GM20431 (cell line): Measurements from ENCODE around the gene COL5A1.

ENCODE experiments used
- in situ Hi-C: fragments of 300-500 bp; cut with MseI, MboI; formaldehyde crosslinking; loops from one replicate; pipeline ENCODE4 v1.15.0; 2020; ENCODE audit warnings: low sequenced_read_pairs; ENCODE audit not compliant: unreplicated experiment

COL5A1 gene

DNA sequence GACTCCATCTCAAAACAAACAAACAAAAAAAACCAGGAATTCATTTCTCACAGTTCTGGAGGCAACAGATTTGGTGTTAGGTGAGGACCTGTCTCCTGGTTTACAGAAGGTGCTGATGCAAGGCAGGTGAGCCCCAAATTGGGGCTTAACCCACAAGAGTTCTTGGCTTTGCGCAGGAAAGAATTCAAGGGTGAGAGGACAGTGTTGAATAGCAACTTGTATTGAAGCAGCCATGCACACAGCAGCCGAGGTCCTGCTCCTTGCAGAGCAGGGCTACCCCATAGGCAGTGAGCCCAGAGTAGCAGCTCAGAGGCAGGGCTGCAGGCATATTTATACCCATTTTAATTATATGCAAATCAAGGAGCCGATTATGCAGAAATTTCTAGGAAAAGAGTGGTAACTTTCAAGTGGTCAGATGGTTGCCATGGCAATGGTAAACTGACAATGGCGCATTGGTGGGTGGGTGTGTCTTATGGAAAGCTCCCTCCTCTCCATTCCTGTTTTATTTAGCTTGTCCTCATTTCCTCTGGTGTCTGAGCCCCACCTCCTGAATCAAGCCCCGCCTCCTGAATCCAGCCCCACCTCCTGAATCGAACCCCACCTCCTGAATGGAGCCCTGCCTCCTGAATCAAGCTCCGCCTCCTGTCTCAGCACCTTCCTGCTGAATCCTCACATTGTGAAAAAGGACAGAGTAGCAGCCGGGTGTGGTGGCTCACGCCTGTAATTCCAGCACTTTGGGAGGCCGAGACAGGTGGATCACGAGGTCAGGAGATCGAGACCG lies 34.5 kb upstream of the COL5A1 start:
- in situ Hi-C loops, result no loop called here

DNA sequence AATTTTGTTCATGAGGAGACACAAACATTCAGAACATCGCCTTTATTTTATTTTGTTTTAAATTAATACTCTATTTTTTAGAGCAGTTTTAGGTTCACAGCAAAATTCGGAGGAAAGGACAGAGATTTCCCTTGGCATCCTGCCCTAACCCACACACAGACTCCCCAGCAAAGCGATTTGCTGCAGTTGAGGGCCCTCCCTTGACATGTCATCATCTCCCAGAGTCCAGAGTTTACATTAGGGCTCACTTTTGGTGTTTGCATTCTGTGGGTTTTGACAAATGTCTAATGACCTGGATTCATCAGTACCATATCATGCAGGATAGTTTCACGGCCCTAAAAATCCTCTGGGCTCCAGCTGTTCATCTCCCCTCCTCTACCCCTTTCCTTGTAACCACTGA lies 33.6 kb upstream of the COL5A1 start:
- in situ Hi-C loops, result no loop called here

DNA sequence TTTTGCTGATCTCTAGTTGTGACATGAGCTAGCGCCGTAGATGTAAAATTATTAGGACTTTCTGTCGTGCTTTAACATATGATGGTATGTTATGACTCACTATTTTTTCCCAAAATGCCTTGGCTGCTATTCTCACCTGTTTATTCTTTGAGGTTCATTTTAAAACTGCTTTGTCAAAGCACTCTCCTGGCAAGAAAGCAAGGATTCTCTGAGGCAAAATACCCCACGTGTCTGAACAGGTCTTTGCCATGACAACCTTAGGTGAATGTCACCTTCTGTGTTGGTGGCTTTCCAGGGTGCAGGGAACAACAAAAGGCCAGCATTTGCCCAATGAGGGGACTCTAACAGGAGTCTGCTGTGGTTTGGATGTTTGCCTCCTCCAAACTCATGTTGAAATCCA lies 30.6 kb upstream of the COL5A1 start:
- in situ Hi-C loops, result no loop called here

DNA sequence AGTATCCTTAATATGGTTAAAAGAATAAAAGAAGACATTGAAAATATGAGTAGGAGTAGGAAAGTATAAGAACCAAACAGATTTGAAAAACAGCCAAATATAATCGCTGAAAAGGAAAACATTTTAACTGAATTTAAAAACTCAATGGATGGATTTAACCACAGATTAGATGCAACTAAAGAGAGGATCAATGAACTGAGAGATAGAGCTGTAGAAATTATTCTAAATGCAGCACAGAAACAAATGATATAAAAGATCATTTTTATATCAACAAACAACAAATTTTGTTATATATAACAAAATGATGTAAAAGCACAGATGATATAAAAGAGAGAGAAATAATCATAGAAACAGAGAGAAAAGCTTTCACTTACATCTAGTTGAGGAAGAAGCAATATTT lies 29.3 kb upstream of the COL5A1 start:
- in situ Hi-C loops, result no loop called here

DNA sequence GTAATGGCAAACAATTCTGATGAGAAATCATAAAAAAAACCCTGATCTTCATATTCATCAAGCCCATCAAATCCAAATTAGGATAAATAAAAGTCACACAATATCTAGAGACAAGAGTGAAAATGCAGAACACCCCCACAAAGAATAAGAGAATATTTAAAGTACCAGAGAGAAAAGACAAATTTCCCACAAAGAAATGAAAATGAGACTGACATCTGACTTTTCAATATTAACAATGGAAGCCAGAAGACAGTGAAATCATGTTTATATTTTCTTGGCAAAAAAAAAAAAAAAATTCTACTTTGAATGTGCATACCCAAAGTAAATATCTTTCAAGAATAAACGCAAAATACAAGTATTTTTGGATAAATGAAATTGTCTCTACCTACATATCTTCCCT lies 28.9 kb upstream of the COL5A1 start:
- in situ Hi-C loops, result no loop called here

DNA sequence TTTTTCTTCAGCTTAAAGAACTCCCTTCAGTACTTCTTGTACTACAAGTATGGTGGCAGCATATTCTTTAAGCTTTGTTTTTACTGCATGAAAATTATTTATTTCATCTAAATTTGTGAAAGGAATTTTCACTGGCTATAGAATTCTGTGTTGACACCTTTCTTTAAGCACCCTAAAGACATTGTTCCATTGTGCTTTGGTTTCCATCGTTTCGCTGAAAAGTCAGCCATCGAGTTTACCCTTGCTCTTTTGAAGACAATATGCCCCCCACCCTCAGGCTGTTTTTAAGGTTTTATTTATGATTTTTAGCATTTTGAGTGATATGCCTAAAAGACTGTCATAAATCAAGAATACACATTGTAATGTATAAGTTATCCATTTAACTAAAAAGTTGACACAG lies 27.3 kb upstream of the COL5A1 start:
- in situ Hi-C loops, result no loop called here

DNA sequence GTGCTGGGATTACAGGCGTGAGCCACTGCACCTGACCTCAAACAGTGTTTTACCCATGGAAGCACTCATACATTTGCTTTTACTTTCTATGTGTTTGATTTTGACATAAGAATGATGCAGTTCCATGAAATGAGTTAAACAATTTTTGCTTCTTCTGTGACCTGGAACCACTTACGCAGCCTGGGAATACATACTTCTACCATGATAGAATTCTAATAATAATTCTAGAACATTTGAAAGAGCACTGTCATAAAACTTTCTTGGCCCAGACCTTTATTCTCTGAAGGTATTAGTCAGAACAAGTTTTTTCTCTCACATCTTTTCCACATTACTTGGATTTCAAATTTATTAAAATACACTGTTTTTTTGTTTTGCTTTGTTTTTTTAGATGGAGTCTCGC lies 25.3 kb upstream of the COL5A1 start:
- in situ Hi-C loops, result no loop called here

DNA sequence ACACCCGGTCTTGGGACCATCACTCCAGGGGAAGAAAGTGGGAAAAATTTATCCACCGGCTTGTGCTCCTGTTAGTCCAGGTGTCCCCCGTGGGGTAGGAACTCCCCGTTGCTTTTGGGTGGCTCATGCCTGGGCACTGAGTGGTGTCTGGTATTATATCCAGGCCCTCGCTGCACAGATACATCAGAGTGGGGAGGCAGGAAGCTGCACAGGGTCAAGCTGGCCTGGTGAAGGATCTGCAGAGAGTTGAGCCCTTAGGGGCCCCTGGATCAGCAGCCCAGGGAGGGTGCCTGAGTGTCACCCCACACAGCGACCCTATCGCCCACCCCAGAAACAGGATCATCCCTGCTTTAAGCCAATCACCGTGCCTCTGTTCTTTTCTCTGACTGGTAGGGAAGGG lies 24.4 kb upstream of the COL5A1 start:
- in situ Hi-C loops, result no loop called here

DNA sequence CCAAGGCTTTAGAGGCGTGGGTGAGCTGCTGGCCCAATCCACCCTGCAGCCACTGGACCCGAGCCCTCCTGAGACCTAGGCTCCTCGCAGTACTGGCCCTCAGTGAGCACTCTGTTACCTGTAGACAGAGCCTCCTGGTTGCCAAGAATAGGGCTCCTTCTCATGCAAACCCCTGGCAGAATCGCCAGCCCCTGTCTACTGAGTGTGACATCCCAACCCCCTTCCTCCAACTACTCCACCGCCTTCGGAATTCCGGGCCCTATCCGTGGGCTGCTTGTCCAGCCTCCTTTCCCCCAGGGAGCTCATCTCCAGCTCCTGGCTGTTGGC lies 23.8 kb upstream of the COL5A1 start:
- in situ Hi-C loops, result no loop called here

DNA sequence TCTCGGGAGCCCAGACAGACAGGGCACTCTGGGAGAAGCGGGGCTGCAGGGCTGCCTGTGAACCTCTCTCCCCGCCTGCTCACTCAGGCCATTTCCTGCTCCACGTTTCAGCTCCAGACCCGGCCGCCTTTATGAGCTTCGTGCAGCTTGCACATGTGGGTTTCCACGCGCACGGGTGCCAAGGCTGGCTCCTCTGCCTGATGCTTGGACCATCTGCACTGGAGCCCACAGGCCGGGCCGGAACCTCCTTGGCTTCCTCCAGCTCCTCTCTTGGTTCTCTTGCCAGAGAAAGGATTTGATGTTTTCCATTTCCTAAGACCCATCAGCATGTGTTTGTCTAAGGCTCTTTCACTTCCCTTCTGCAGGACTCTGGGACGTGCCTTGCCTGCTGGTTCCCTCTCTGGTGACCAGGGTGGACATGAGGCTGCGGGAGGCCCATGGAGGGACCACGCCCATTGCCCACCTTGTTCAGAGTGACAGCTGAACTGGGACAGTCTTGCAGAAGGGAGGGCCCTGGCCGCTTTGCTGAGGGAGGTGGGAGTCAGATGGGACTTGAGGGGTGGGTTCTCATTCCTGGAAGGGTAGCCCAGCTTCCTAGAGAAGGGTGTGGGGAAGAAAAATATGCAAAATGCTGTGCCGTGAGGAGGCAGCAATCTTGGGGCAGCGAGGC lies 23.3 kb upstream of the COL5A1 start:
- in situ Hi-C loops, result no loop called here

DNA sequence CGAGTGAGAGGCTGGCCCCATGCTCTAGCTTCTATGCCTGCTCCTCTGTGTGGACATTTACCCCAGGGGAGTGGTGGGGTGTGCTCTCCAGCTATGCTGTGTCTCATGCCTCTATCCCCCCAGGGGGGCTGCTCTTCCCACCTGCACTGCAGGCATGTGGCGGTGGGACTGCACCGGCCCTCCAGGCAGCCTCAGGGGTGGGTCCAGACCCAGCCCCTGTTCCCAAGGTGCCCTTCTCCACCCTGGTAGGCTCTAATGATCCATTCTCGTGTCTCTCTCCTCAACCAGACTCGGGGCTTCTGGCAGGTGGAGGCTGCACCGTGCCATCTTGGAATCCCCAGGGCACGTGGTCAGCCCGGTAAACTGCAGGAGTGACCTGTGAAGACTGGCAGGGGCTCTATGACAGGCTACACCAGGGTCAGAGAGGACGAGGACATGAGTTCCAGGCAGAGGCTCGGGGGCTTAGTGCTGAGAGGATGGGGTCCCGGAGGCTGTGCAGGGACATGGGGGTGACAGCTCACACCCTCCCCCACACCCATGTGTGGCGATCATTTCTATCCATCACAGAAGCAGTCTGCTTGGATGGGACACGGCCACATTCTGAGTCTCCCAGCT lies 22.7 kb upstream of the COL5A1 start:
- in situ Hi-C loops, result no loop called here

DNA sequence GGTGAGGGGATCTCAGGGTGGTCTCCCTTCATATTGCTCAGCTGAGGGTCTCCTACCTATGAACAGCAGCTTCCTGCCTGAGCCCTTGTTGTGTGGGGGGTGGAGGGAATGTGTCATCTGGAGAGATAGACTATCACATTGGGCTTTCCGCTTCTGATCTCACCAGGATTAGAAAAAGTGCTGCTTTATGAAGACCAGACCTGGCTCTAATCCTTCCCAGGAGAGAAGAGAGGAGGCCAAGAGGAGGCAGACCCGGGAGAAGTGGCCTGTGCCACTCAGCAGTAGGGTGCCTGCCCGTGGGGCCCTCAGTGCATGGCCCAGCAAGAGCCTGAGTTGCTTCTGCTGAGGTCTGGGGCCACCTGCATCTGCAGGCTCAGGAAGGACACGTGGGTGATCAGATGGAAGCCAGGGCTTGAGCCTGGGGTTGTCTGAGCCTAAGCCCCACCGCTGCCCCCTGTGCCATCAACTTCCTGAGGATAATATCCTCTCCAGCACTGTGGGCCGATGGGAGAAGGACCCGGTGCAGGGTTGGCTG lies 22.1 kb upstream of the COL5A1 start:
- in situ Hi-C loops, result no loop called here

DNA sequence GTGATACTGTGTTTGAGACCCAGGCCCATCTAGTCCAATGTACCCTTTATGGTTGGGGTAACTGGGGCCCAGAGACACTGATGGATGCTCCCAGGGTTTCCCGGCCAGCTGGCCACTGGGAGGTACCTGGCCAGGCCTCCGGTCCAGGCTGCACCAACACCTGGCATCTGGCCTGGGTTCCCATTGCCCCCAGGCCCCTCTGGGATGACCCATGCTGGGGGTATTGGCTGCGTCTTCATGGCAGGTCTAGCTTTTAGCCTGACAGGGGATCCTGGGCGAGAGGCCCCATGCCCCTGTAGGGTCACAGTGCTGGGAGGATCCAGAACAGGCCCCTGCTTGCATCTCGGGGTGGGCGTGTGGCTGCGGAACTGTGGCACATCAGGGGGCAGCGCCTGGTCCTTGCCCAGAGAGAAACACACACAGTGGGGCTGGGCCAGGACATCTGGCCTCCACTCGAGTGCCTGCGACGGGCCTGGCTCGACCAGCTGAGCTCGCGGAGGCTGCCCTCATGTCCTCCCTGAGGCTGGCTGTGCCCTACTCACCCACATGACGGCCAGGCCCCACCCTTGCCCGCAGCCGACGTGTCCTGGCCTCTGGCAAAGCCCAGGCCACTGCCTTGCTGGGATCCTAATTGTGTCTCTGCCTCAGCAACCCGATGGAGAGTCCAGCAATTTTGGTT lies 21.5 kb upstream of the COL5A1 start:
- in situ Hi-C loops, result no loop called here

DNA sequence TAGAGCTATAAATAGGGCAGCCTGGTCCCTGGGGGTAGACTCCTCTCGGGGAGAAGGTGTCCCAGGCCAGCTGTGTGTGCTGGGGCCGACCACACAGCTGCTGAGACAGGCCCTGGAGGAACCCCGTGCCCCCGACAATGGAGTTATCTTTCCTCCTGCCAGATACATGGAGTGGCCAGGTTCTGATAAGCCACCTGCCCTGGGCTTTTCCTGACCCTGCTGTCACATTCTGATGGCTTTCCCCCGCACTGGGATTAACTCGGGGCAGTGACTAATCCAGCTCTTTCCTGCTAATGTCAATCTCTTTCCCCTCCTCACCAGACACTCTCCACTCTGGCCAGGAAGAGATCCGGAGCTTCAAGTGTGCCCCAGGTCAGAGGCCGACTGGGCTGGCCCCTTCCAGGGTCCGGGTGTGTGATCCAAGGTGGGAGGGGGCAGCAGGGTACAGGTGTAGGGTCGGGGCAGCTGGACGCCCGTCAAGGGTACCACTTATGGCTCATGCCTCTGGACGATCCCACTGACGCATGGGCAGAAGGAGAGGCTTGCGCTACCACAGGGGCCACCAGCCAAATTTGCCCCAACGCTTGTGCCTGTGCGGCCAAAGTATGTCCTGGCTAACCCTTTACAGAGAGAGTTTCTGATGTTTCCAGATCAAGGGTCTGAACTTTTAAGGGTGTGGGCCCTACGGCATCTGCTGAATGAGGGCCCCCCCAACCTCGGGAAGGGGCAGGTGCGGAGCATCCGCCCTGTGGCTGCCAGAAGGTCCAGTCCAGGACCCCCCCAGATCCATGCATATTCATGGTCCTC lies 20.6 kb upstream of the COL5A1 start:
- in situ Hi-C loops, result no loop called here

DNA sequence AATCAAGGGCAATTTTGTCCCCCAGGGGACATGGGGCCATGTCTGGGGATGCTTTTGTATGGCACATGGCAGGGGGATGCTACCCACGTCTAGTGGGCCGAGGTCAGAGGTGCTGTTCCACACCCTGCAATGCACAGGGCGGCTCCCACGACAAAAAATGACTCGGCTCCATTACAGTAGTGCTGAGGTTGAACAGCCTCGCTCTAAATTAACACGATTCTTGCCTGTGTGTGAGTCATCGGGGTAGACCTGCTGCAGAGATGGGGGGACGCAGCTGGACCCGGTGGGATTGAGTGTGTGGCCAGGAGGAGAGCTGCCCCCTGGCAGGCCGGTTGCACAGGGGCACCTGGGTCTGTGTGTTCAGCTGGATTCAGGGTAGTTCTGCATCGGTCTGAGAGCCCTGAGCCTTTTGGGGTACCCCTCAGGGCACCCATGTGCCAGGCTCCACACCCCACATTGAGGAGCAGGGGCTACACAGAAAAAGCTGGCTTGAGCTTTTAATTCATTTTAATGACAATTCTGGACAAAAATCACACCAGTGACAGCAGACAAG lies 20.0 kb upstream of the COL5A1 start:
- in situ Hi-C loops, result no loop called here

DNA sequence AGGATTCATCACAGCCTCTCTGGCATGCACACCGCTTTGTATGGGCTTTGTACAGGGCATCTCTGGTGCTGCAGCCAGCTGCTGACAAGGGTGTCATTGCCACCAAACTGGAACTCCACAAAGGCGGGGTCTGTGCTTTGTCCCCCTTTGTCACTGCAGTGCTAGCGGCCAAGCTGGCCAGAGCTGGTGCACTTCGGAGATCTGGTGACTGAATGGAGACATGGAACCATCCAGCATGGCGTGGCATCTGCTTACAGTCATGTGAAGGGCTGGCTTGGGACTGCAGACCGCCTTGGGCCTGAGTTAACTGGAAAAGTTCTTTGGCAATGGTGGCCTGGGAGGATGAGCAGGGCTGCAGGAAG lies 18.7 kb upstream of the COL5A1 start:
- in situ Hi-C loops, result no loop called here

DNA sequence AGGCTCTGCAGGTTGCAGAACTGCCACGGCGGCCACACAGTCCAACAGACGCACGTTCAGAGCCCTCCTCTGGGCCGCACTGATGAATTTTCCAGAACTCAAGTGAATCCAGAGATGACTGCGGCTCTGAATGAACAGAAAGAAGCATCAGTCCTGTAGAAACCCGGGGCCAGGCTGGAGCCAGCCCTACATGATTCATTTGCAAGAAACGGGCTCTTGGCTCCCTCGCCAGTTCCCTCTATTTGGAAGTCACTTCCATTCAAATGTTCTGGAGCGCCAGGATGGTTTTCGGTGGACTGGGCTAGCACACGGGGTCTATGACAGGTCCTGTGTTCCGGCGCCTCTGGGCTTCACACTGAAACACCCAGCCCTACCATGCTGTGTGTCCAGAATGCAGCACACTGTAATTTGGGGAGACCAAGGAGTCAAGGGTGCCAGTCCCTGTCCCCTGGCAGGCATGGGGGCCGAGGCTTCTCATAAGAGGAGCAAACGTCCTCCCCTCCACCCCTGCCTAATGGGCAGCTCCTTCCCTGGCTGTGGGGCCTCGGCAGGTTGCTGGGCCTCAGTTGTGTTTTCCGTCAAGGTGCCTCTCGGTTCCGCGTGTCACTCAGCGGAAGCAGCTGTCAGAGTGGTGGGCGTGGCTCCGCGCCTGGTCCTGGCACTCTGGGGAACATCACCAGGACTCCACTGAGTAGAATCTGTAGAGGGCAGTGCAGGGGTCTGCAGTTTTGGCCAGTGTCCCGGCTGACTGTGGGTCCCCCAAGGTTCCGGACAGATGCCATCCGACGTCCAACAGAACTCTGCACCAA lies 18.1 kb upstream of the COL5A1 start:
- in situ Hi-C loops, result no loop called here

DNA sequence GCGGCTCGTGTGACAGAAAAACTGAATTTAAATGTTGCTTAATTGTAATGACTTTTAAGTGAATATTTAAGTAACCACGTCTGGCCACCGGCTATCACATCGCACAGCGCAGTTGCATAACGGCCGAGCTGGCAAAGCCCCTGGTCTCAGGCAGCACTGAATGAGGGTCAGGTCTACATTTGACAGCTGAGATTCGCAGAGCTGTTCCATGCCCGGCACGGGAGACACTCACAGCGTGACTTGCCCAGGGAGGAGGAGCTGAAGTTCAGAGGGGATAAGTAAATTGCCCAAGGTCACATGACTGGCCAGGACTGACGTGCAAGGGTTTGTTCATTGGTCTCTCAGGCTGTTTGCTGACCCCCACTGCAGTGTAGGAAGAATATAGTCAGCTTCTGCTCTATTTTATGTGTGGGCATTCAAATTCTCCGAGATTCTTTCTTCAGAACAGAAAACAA lies 17.4 kb upstream of the COL5A1 start:
- in situ Hi-C loops, result no loop called here

DNA sequence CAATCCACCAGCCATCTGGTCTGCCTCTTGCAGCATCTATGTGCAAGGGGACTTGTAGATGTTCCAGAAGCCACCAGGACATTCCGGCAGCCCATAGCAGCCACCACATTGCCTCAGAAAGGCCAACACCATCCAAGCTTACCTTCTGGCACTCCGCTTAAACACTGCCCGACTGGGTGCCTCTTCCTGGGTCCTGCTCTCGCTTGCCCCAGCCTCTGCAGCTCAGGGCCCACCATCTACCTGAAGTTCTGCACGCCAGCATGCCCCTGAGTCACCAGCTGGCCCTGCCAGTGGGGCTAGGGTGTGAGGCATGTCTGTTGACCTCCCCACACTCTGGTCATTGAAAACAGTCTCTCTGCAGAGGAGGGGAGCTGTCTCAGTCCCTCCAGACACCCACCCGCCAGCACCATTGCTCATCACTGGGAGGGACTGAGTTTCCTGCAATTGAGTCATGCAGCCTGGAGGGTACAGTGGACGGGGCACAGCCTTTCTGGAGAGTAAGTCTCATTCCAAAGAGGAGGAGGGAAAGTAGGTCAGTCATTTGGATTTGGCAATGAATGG lies 16.9 kb upstream of the COL5A1 start:
- in situ Hi-C loops, result no loop called here
